Measurements from ENCODE around the gene PPP2CA. TPM values are rescaled to one million over a fixed set of nuclear protein-coding genes. Genes with fewer than 3 reads are reported as not detected.

Gene PPP2CA
- total and polyA plus RNA-seq, 2 of the 13 experiments (the other 11 are each of a cell fraction or from before 2014, with no cell fraction given) = 82.4 to 171 TPM

DNA sequence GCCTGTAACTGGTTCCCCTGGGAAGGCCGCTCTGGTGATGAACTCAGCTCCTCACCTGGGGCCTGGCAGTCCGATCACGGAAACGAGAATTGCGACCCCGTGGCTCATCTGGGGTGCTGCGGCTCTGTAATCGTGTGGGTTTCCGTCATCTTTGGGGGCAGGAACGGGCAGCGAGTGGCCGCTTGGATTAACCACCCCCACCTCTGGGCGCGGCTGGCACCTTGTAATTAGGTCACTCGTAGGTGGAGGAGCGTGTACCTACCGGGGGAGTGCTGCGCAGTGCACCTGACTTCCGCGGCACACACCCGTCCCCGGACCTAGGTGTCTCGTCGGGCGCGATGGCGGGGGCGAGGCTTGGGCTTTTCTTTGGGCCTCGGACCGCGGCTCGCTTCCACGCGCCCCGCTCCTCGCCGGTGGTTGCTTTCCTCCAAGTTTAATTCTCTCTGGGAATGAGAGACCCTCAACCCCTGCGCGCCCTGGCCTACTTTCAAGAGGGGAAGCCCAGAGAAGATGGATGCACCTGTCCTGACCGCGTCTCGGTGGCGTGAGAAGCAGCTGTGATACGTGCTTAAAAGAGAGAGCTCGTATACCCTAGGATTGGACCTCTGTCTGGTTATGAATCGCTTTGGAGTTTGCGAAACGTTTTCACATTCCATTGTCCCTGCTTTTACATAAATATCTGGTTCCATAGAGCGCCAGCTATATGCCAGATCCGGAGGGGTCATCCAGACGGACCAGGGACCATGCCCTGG is 744 bp upstream of the PPP2CA start (continued):
- TF ChIP-seq, protein P1, sequence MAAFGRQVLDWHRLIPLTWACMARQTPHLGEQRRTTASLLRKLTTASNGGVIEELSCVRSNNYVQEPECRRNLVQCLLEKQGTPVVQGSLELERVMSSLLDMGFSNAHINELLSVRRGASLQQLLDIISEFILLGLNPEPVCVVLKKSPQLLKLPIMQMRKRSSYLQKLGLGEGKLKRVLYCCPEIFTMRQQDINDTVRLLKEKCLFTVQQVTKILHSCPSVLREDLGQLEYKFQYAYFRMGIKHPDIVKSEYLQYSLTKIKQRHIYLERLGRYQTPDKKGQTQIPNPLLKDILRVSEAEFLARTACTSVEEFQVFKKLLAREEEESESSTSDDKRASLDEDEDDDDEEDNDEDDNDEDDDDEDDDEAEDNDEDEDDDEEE (CRISPR knock-in tag; IDR thresholded peaks at IDR 0.05) = no peak
- no peak for TF ChIP-seq ZSCAN25 (CRISPR knock-in tag; IDR thresholded peaks at IDR 0.05)
- TF ChIP-seq, protein P2, sequence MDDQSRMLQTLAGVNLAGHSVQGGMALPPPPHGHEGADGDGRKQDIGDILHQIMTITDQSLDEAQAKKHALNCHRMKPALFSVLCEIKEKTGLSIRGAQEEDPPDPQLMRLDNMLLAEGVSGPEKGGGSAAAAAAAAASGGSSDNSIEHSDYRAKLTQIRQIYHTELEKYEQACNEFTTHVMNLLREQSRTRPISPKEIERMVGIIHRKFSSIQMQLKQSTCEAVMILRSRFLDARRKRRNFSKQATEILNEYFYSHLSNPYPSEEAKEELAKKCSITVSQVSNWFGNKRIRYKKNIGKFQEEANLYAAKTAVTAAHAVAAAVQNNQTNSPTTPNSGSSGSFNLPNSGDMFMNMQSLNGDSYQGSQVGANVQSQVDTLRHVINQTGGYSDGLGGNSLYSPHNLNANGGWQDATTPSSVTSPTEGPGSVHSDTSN (CRISPR knock-in tag; IDR thresholded peaks at IDR 0.05; ENCODE audit: borderline replicate concordance) = no peak
- TF ChIP-seq ZNF282 (IDR thresholded peaks at IDR 0.05; ENCODE audit: partially characterized antibody) = no peak
- TF ChIP-seq, protein P3, sequence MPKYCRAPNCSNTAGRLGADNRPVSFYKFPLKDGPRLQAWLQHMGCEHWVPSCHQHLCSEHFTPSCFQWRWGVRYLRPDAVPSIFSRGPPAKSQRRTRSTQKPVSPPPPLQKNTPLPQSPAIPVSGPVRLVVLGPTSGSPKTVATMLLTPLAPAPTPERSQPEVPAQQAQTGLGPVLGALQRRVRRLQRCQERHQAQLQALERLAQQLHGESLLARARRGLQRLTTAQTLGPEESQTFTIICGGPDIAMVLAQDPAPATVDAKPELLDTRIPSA (CRISPR knock-in tag; IDR thresholded peaks at IDR 0.05; ENCODE audit: borderline replicate concordance) = no peak
- TF ChIP-seq, protein P4, sequence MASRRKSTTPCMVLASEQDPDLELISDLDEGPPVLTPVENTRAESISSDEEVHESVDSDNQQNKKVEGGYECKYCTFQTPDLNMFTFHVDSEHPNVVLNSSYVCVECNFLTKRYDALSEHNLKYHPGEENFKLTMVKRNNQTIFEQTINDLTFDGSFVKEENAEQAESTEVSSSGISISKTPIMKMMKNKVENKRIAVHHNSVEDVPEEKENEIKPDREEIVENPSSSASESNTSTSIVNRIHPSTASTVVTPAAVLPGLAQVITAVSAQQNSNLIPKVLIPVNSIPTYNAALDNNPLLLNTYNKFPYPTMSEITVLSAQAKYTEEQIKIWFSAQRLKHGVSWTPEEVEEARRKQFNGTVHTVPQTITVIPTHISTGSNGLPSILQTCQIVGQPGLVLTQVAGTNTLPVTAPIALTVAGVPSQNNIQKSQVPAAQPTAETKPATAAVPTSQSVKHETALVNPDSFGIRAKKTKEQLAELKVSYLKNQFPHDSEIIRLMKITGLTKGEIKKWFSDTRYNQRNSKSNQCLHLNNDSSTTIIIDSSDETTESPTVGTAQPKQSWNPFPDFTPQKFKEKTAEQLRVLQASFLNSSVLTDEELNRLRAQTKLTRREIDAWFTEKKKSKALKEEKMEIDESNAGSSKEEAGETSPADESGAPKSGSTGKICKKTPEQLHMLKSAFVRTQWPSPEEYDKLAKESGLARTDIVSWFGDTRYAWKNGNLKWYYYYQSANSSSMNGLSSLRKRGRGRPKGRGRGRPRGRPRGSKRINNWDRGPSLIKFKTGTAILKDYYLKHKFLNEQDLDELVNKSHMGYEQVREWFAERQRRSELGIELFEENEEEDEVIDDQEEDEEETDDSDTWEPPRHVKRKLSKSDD (CRISPR knock-in tag; IDR thresholded peaks at IDR 0.05; ENCODE audit: low read depth) = no peak
- TF ChIP-seq ZBTB7A (CRISPR knock-in tag; IDR thresholded peaks at IDR 0.05) = no peak
- TF ChIP-seq RFXAP (CRISPR knock-in tag; IDR thresholded peaks at IDR 0.05; ENCODE audit: borderline replicate concordance) = no peak
- TF ChIP-seq TAF15 (IDR thresholded peaks at IDR 0.05; ENCODE audit: low read depth, low read length, poor library complexity, severe bottlenecking) = no peak
- no peak for TF ChIP-seq NFIC (IDR thresholded peaks at IDR 0.05; ENCODE audit: low read length)
- no peak for TF ChIP-seq ZNF883 (CRISPR knock-in tag; IDR thresholded peaks at IDR 0.05; ENCODE audit: not compliant biosample characterization)
- TF ChIP-seq ZNF12 (CRISPR knock-in tag; IDR thresholded peaks at IDR 0.05) = no peak
- TF ChIP-seq NR2F2 (IDR thresholded peaks at IDR 0.05; ENCODE audit: borderline replicate concordance, low read depth) = no peak
- TF ChIP-seq, protein P5, sequence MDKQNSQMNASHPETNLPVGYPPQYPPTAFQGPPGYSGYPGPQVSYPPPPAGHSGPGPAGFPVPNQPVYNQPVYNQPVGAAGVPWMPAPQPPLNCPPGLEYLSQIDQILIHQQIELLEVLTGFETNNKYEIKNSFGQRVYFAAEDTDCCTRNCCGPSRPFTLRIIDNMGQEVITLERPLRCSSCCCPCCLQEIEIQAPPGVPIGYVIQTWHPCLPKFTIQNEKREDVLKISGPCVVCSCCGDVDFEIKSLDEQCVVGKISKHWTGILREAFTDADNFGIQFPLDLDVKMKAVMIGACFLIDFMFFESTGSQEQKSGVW (CRISPR knock-in tag; IDR thresholded peaks at IDR 0.05; ENCODE audit: borderline replicate concordance) = no peak
- TF ChIP-seq ZNF775 (CRISPR knock-in tag; IDR thresholded peaks at IDR 0.05; ENCODE audit: borderline replicate concordance) = no peak
- TF ChIP-seq, protein P6, sequence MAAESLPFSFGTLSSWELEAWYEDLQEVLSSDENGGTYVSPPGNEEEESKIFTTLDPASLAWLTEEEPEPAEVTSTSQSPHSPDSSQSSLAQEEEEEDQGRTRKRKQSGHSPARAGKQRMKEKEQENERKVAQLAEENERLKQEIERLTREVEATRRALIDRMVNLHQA (CRISPR knock-in tag; IDR thresholded peaks at IDR 0.05) = no peak
- no peak for TF ChIP-seq ZMYM4 (CRISPR knock-in tag; IDR thresholded peaks at IDR 0.05)
- TF ChIP-seq, protein P7, sequence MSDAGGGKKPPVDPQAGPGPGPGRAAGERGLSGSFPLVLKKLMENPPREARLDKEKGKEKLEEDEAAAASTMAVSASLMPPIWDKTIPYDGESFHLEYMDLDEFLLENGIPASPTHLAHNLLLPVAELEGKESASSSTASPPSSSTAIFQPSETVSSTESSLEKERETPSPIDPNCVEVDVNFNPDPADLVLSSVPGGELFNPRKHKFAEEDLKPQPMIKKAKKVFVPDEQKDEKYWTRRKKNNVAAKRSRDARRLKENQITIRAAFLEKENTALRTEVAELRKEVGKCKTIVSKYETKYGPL (CRISPR knock-in tag; IDR thresholded peaks at IDR 0.05) = no peak

Data from HepG2 (cell line).